H1 (cell line): ENCODE data around the gene SP1. TPM values are rescaled to one million over a fixed set of nuclear protein-coding genes. Genes with fewer than 3 reads are reported as not detected.
"Not testable (repeated sequence)": the region's sequence is repeated elsewhere in the genome, so short reads cannot be mapped to it uniquely, and the experiment has no call there.

Experiments
- CTCF ChIA-PET: fragments of 300-600 bp; sonication (Branson Sonifier 250); formaldehyde crosslinking; loops from one replicate; lab custom pipeline; 2021; ENCODE audit not compliant: partially characterized antibody; lab: Charles Lee
- POLR2A ChIA-PET: fragments of 300-600 bp; sonication (Branson Sonifier 250); formaldehyde crosslinking; loops from one replicate; lab custom pipeline; 2021; ENCODE audit warnings: inconsistent platforms; ENCODE audit not compliant: partially characterized antibody; lab: Charles Lee
- DNase-seq, 2 experiments: peaks; one replicate each; pipeline versions ENCODE4 v3.0.0 to v3.0.0-alpha.2; 2010 to 2022; ENCODE audit warnings: low spot score in 2 of 2, low read depth in 1 of 2, mixed read lengths in 1 of 2
- FAIRE-seq: peaks from 2 replicates; lab custom pipeline; 2011; peaks lifted over from hg19 to GRCh38; lab: Jason Lieb, UNC
- H2AFZ ChIP-seq: 2 replicates; pipeline ENCODE4 v1.8.1; 2012; ENCODE audit warnings: low read length, inconsistent platforms
- H2AK5ac ChIP-seq: 2 replicates; pipeline ENCODE4 v1.6.1; 2013; ENCODE audit warnings: low read depth, low read length
- H2BK120ac ChIP-seq: replicated peaks from 2 replicates; pipeline ENCODE3; 2013; ENCODE audit warnings: low read depth, low read length, inconsistent platforms
- H2BK12ac ChIP-seq: 2 replicates; pipeline ENCODE4 v1.6.1; 2013; ENCODE audit warnings: low read depth, low read length
- H2BK15ac ChIP-seq: 2 replicates; pipeline ENCODE4 v1.6.1; 2013; ENCODE audit warnings: low read length
- H2BK20ac ChIP-seq: 2 replicates; pipeline ENCODE4 v1.6.1; 2013; ENCODE audit warnings: low read length
- H2BK5ac ChIP-seq: 2 replicates; pipeline ENCODE4 v1.6.1; 2013; ENCODE audit warnings: low read depth, low read length
- H3K14ac ChIP-seq: 2 replicates; pipeline ENCODE4 v1.6.1; 2013; ENCODE audit warnings: inconsistent platforms; ENCODE audit not compliant: insufficient read length
- H3K18ac ChIP-seq: 2 replicates; pipeline ENCODE4 v1.6.1; 2013; ENCODE audit warnings: low read length; ENCODE audit errors: extremely low read depth
- H3K23ac ChIP-seq: 2 replicates; pipeline ENCODE4 v1.6.1; 2013; ENCODE audit warnings: inconsistent platforms; ENCODE audit not compliant: insufficient read length
- H3K23me2 ChIP-seq: 2 replicates; pipeline ENCODE4 v1.6.1; 2013; ENCODE audit warnings: low read depth, low read length
- H3K27ac ChIP-seq: 2 replicates; pipeline ENCODE4 v1.6.1; 2011; ENCODE audit warnings: low read depth, low read length, inconsistent platforms
- H3K27me3 ChIP-seq, 4 experiments: replicated peaks in 1 of 4; 1 replicate in 1 of 4; 2 replicates in 3 of 4; pipeline versions ENCODE4 v1.6.1 to v1.8.1; 2011 to 2013; ENCODE audit warnings: low read length in 3 of 4, mild to moderate bottlenecking in 3 of 4, inconsistent platforms in 2 of 4, mixed read lengths in 2 of 4, moderate library complexity in 1 of 4; ENCODE audit not compliant: control insufficient read depth in 3 of 4, insufficient read depth in 3 of 4; ENCODE audit errors: extremely low read depth in 1 of 4
- H3K36me3 ChIP-seq, 4 experiments: 2 replicates each; pipeline versions ENCODE4 v1.6.1 to v1.8.1; 2011 to 2013; ENCODE audit warnings: mild to moderate bottlenecking in 4 of 4, low read length in 3 of 4, moderate library complexity in 2 of 4, control low read depth in 1 of 4, inconsistent platforms in 1 of 4; ENCODE audit not compliant: insufficient read depth in 4 of 4, control insufficient read depth in 2 of 4
- H3K4ac ChIP-seq: replicated peaks from 2 replicates; pipeline ENCODE3; 2013; ENCODE audit warnings: low read length, low read depth, mixed read lengths, inconsistent platforms; ENCODE audit not compliant: insufficient read length
- H3K4me1 ChIP-seq, 4 experiments: replicated peaks in 1 of 4; 1 replicate in 1 of 4; 2 replicates in 3 of 4; pipeline versions ENCODE4 v1.6.1 to v1.8.1; 2011 to 2013; ENCODE audit warnings: low read length in 3 of 4, inconsistent platforms in 2 of 4, mixed read lengths in 1 of 4; ENCODE audit not compliant: insufficient read depth in 4 of 4, control insufficient read depth in 3 of 4
- H3K4me2 ChIP-seq, 2 experiments: 2 replicates each; pipeline versions ENCODE4 v1.6.1 to v1.8.1; 2011 to 2013; ENCODE audit warnings: low read depth in 2 of 2, low read length in 2 of 2, control low read depth in 1 of 2, inconsistent platforms in 1 of 2, mild to moderate bottlenecking in 1 of 2; ENCODE audit not compliant: insufficient read depth in 1 of 2
- H3K4me3 ChIP-seq, 4 experiments: fragments of 200-600, 300-600 bp in 1 of 4; sonication (generic), shearing (Covaris generic), sonication (Bioruptor Twin) in 1 of 4; 2 replicates each; pipeline versions ENCODE4 v1.5.1 to v1.8.1; 2011 to 2016; ENCODE audit warnings: low read length in 4 of 4, low read depth in 3 of 4, control low read depth in 2 of 4, inconsistent platforms in 2 of 4, mild to moderate bottlenecking in 2 of 4, mixed read lengths in 1 of 4, moderate library complexity in 1 of 4; ENCODE audit not compliant: insufficient read depth in 2 of 4; ENCODE audit errors: extremely low read depth in 1 of 4
- H3K56ac ChIP-seq: replicated peaks from 2 replicates; pipeline ENCODE3; 2013; ENCODE audit warnings: low read depth, mild to moderate bottlenecking, mixed read lengths, low read length, inconsistent platforms; ENCODE audit not compliant: insufficient read length
- H3K79me1 ChIP-seq: 2 replicates; pipeline ENCODE4 v1.6.1; 2013; ENCODE audit warnings: low read depth, low read length, control low read depth
- H3K79me2 ChIP-seq, 2 experiments: 2 replicates each; pipeline versions ENCODE4 v1.6.1 to v1.8.1; 2012 to 2013; ENCODE audit warnings: low read length in 2 of 2, mild to moderate bottlenecking in 2 of 2, inconsistent platforms in 1 of 2; ENCODE audit not compliant: insufficient read depth in 2 of 2, control insufficient read depth in 1 of 2
- H3K9ac ChIP-seq, 4 experiments: replicated peaks in 1 of 4; 1 replicate in 1 of 4; 2 replicates in 3 of 4; pipeline versions ENCODE4 v1.6.1 to v1.8.1; 2011 to 2013; ENCODE audit warnings: low read depth in 3 of 4, low read length in 3 of 4, control low read depth in 2 of 4, mild to moderate bottlenecking in 2 of 4, moderate library complexity in 2 of 4, inconsistent platforms in 1 of 4; ENCODE audit errors: extremely low read depth in 1 of 4
- H3K9me3 ChIP-seq, 2 experiments: 2 replicates each; pipeline versions ENCODE4 v1.6.1 to v1.8.1; 2012 to 2013; ENCODE audit warnings: mild to moderate bottlenecking in 2 of 2, moderate library complexity in 2 of 2, control low read depth in 1 of 2, inconsistent platforms in 1 of 2, low read depth in 1 of 2, low read length in 1 of 2, mixed read lengths in 1 of 2; ENCODE audit not compliant: insufficient read depth in 2 of 2
- H4K20me1 ChIP-seq, 2 experiments: replicated peaks in 1 of 2; 2 replicates each; pipeline versions ENCODE3 to v1.8.1; 2011 to 2013; ENCODE audit warnings: inconsistent platforms in 2 of 2, low read length in 2 of 2, mild to moderate bottlenecking in 1 of 2; ENCODE audit not compliant: insufficient read depth in 2 of 2, control insufficient read depth in 1 of 2
- H4K5ac ChIP-seq: 2 replicates; pipeline ENCODE4 v1.6.1; 2013; ENCODE audit warnings: low read length, low read depth, mixed read lengths, inconsistent platforms; ENCODE audit not compliant: insufficient read length
- H4K8ac ChIP-seq: 2 replicates; pipeline ENCODE4 v1.8.0; 2013; ENCODE audit warnings: mild to moderate bottlenecking, moderate library complexity, low read length, inconsistent platforms; ENCODE audit not compliant: insufficient read depth; ENCODE audit errors: extremely low read depth
- H4K91ac ChIP-seq: replicated peaks from 2 replicates; pipeline ENCODE3; 2013; ENCODE audit warnings: low read length, mixed read lengths, inconsistent platforms; ENCODE audit not compliant: insufficient read length
- ASH2L ChIP-seq: fragments of 200-600, 300-600 bp; sonication (generic); IDR thresholded peaks from one replicate; pipeline ENCODE4 v1.7.1; 2017; ENCODE audit warnings: low read length
- BRCA1 ChIP-seq: IDR thresholded peaks from 2 replicates; pipeline ENCODE4 v1.6.1; 2012; ENCODE audit warnings: low read depth, low read length, improper control_type of control experiment
- CHD1 ChIP-seq: IDR thresholded peaks from 2 replicates; pipeline ENCODE4 v1.6.1; 2012; ENCODE audit warnings: low read depth, low read length, improper control_type of control experiment
- SP2 ChIP-seq: IDR thresholded peaks from 2 replicates; pipeline ENCODE4 v1.6.1; 2012; ENCODE audit warnings: mild to moderate bottlenecking, low read length, inconsistent platforms
- TCF12 ChIP-seq: IDR thresholded peaks from 2 replicates; pipeline ENCODE4 v1.6.1; 2011; ENCODE audit warnings: low read depth, mild to moderate bottlenecking, low read length
- WGBS, 2 experiments: shearing (Covaris generic) in 1 of 2; methylation state at CpG; one replicate each; pipeline versions ENCODE4 v1.1.6 to v1.1.7; 2013 to 2015; ENCODE audit warnings: low lambda C conversion rate in 2 of 2, mixed read lengths in 2 of 2, inconsistent platforms in 1 of 2, low coverage in 1 of 2, missing lambda C conversion rate in 1 of 2; ENCODE audit not compliant: insufficient replicate concordance in 2 of 2, insufficient coverage in 1 of 2, insufficient read length in 1 of 2; ENCODE audit errors: extremely low coverage in 1 of 2, missing lambda C conversion rate in 1 of 2; 5-methylcytosine and 5-hydroxymethylcytosine counted together
- polyA plus RNA-seq, 7 experiments: library from polyadenylated mRNA; depleted of rRNA in 3 of 7; stranded (reverse) in 5 of 7; unstranded in 2 of 7; fragments of >200 nt in 5 of 7; fragments of 200-250 nt in 2 of 7; gene quantifications; 1 replicate in 5 of 7; 2 replicates in 1 of 7; 4 replicates in 1 of 7; pipeline versions ENCODE4 v1.2.1 to v1.2.3, GENCODE V29; 2011 to 2013; ENCODE audit warnings: missing spikeins in 2 of 7, mixed read lengths in 2 of 7
- total RNA-seq: library from RNA; stranded (reverse); fragmentation: NEBNext Ultra II Directional; extraction: Animal tissue kit (Norgen Biotek cat#: 25700); gene quantifications from 2 replicates; pipeline ENCODE4 v1.2.1, GENCODE V29; 2021

The SP1 gene
- total and polyA plus RNA-seq, 2 of the 8 experiments (the other 6 are each of a cell fraction or from before 2014, with no cell fraction given) = 50.7 to 75.2 TPM

DNA sequence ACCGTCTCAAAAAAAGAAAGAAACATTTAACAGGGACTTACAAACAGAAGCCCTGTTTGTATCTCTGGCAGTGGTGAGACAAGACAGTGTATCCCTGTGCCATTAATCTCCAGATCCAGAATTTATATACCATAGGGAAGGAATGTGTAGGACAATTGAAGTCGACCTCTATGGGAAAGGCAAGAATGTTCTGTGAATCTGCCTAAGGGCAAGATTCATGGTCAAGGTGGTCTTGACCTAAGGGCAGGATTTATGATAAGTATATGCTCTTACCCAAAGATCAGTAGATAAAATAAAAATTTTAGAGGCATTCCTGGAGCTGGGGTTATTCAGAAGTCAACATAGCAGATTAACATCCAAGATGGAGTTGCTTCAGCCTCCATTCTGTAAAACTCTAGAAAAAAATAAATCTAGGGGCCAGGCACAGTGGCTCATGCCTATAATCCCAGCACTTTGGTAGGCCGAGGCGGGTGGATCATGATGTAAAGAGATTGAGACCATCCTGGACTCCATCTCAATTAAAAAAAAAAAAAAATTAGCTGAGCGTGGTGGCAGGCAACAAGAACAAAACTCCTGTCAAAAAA lies 21.0 kb upstream of the SP1 start (continued):
- TF ChIP-seq BRCA1 (no peak), SP2 (no peak), CHD1 (no peak), ASH2L (no peak), TCF12 (no peak)

DNA sequence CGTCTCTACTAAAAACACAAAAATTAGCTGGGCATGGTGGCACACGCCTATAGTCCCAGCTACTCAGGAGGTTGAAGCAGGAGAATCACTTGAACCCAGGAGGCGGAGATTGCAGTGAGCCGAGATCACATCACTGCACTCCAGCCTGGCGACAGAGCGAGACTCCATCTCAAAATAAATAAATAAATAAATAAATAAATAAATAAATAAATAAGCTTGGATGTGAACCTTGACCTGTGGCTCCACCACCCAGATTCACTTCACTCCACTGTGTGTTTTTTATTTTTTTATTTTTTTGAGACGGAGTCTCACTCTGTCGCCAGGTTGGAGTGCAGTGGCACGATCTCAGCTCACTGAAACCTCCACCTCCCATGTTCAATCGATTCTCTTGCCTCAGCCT lies 18.3 kb upstream of the SP1 start:
- 96% methylated on average over 10 of the region's 10 CpGs; no CpG with 5 or more reads in 1 of the 2 experiments for WGBS, 2 experiments
- not testable (repeated sequence) for FAIRE-seq, H2AFZ ChIP-seq

More for the DNA sequence above, 18.3 kb upstream of the SP1 start:
- H3K14ac ChIP-seq, H3K56ac ChIP-seq, H3K4me2 ChIP-seq, H3K79me1 ChIP-seq, H3K27me3 ChIP-seq, H3K23ac ChIP-seq, H2BK15ac ChIP-seq, H4K5ac ChIP-seq, H4K20me1 ChIP-seq, H3K36me3 ChIP-seq, H3K4me1 ChIP-seq, H2BK120ac ChIP-seq, H3K79me2 ChIP-seq, H2BK5ac ChIP-seq, H3K18ac ChIP-seq, H3K4me3 ChIP-seq, DNase-seq, H4K8ac ChIP-seq, H2BK12ac ChIP-seq, H4K91ac ChIP-seq, H3K23me2 ChIP-seq, H2BK20ac ChIP-seq, H3K27ac ChIP-seq, H3K9me3 ChIP-seq, H3K9ac ChIP-seq, H2AK5ac ChIP-seq, H3K4ac ChIP-seq: not testable (repeated sequence)
- ChIA-PET POLR2A (interaction anchor here (0.8 to 1.2 kb wide), 4 partner anchors 9 to 143 kb away, joined by 3 to 4 read pairs (median 3); partner anchors contain the start of gene TARBP2), CTCF (interaction anchor here (1.0 to 21.3 kb wide), 7 partner anchors 9 to 62 kb away, joined by 3 to 381 read pairs (median 6); partner anchors contain the start of genes AAAS, AMHR2 and SP7)
